HCT116 (cell line): Measurements from ENCODE around the gene TACO1. TPM values are rescaled to one million over a fixed set of nuclear protein-coding genes. Genes with fewer than 3 reads are reported as not detected.

Source experiments
- ATAC-seq: fragments of 200-7000 bp; cut with Tn5 transposase; 2 replicates; pipeline ENCODE4 v1.9.1; 2020; ENCODE audit warnings: mild to moderate bottlenecking, moderate library complexity
- BruUV-seq: library from RNA; stranded (reverse); fragments of 400-500 nt; replicated peaks from 2 replicates; lab custom pipeline; 2021; lab: Mats Ljungman, UMichigan
- CTCF ChIA-PET: fragments of 300-600 bp; sonication (Branson Sonifier 250); formaldehyde crosslinking; loops from one replicate; lab custom pipeline; 2021; ENCODE audit warnings: antibody characterized with exemption; lab: Charles Lee
- POLR2A ChIA-PET: fragments of 300-600, 350-600 bp; sonication (Branson Sonifier 250); formaldehyde crosslinking; loops from one replicate; lab custom pipeline; 2021; ENCODE audit warnings: antibody characterized with exemption; lab: Charles Lee
- RAD21 ChIA-PET, 2 experiments: fragments of 300-600 bp; sonication (Branson Sonifier 250); formaldehyde crosslinking; loops; one replicate each; lab custom pipeline; 2023; ENCODE audit warnings: low total read pairs in 2 of 2; ENCODE audit not compliant: uncharacterized antibody in 2 of 2, unreplicated experiment in 2 of 2, low non-redundant PET in 1 of 2; lab: Charles Lee
- DNase-seq: peaks from one replicate; pipeline ENCODE4 v3.0.0-alpha.2; 2010; ENCODE audit warnings: low read depth, low spot score
- H2AFZ ChIP-seq: fragments of 200-600 bp; shearing (Covaris generic), sonication (generic); 2 replicates; pipeline ENCODE4 v1.6.1; 2017; ENCODE audit warnings: low read depth, mixed run types, mixed read lengths, antibody characterized with exemption, low read length; ENCODE audit not compliant: poor library complexity, severe bottlenecking
- H3K27ac ChIP-seq: 2 replicates; pipeline ENCODE4 v1.5.1; 2012; ENCODE audit warnings: low read depth, low read length
- H3K27me3 ChIP-seq: fragments of 200-600 bp; sonication (generic); 2 replicates; pipeline ENCODE4 v1.6.1; 2016; ENCODE audit warnings: mixed run types, low read length, mixed read lengths; ENCODE audit not compliant: insufficient read depth
- H3K36me3 ChIP-seq, 2 experiments: fragments of 200-500 bp in 1 of 2; fragments of 200-600 bp in 1 of 2; sonication (Bioruptor generic) in 1 of 2; sonication (generic) in 1 of 2; 2 replicates each; pipeline versions ENCODE4 v1.5.1 to v1.6.1; 2014 to 2016; ENCODE audit warnings: low read length in 2 of 2, inconsistent platforms in 1 of 2, mixed read lengths in 1 of 2, mixed run types in 1 of 2; ENCODE audit not compliant: insufficient read depth in 2 of 2, control insufficient read depth in 1 of 2
- H3K4me1 ChIP-seq, 2 experiments: fragments of 200-600 bp in 1 of 2; sonication (generic) in 1 of 2; 2 replicates each; pipeline versions ENCODE4 v1.5.1 to v1.6.1; 2012 to 2017; ENCODE audit warnings: low read length in 2 of 2, inconsistent platforms in 1 of 2, mild to moderate bottlenecking in 1 of 2, mixed read lengths in 1 of 2, mixed run types in 1 of 2, moderate library complexity in 1 of 2; ENCODE audit not compliant: insufficient read depth in 2 of 2, control insufficient read depth in 1 of 2
- H3K4me2 ChIP-seq: fragments of 200-600 bp; sonication (generic); 2 replicates; pipeline ENCODE4 v1.6.1; 2017; ENCODE audit warnings: mixed run types, low read length, mixed read lengths
- H3K4me3 ChIP-seq, 2 experiments: fragments of 200-600 bp in 1 of 2; sonication (generic) in 1 of 2; replicated peaks in 1 of 2; 2 replicates each; pipeline ENCODE4 v1.5.1; 2011 to 2016; ENCODE audit warnings: low read length in 2 of 2, control low read depth in 1 of 2, low read depth in 1 of 2, mild to moderate bottlenecking in 1 of 2, mixed read lengths in 1 of 2, mixed run types in 1 of 2
- H3K79me2 ChIP-seq: fragments of 200-600 bp; sonication (generic); 2 replicates; pipeline ENCODE4 v1.6.1; 2017; ENCODE audit warnings: mild to moderate bottlenecking, mixed run types, low read length, moderate library complexity, mixed read lengths; ENCODE audit not compliant: insufficient read depth
- H3K9ac ChIP-seq: fragments of 200-600 bp; sonication (generic); 2 replicates; pipeline ENCODE4 v1.6.1; 2016; ENCODE audit warnings: low read length, mixed read lengths
- H3K9me2 ChIP-seq: fragments of 200-600 bp; sonication (generic), shearing (Covaris generic); 2 replicates; pipeline ENCODE4 v1.6.1; 2017; ENCODE audit warnings: mixed run types, mild to moderate bottlenecking, moderate library complexity; ENCODE audit not compliant: insufficient read depth
- H3K9me3 ChIP-seq, 2 experiments: fragments of 200-500 bp in 1 of 2; fragments of 200-600 bp in 1 of 2; sonication (Bioruptor generic) in 1 of 2; sonication (generic) in 1 of 2; 2 replicates each; pipeline ENCODE4 v1.6.1; 2014 to 2017; ENCODE audit warnings: low read length in 2 of 2, mixed read lengths in 2 of 2, inconsistent platforms in 1 of 2, low read depth in 1 of 2, mild to moderate bottlenecking in 1 of 2, mixed run types in 1 of 2, moderate library complexity in 1 of 2; ENCODE audit not compliant: control insufficient read depth in 1 of 2, insufficient read depth in 1 of 2
- H4K20me1 ChIP-seq: fragments of 200-600 bp; sonication (generic), shearing (Covaris generic); 2 replicates; pipeline ENCODE4 v1.6.1; 2017; ENCODE audit warnings: mixed run types, mild to moderate bottlenecking, moderate library complexity; ENCODE audit not compliant: insufficient read depth
- CBX3 ChIP-seq: IDR thresholded peaks from 2 replicates; pipeline ENCODE4 v1.6.1; 2012; ENCODE audit warnings: low read depth
- CEBPB ChIP-seq: IDR thresholded peaks from 2 replicates; pipeline ENCODE4 v1.6.1; 2012; ENCODE audit warnings: low read depth
- EGR1 ChIP-seq: IDR thresholded peaks from 2 replicates; pipeline ENCODE4 v1.6.1; 2012; ENCODE audit warnings: low read depth
- ELF1 ChIP-seq: IDR thresholded peaks from 2 replicates; pipeline ENCODE4 v1.6.1; 2012; ENCODE audit warnings: low read depth, borderline replicate concordance
- EZH2 ChIP-seq: fragments of 200-600 bp; sonication (generic); IDR thresholded peaks from 2 replicates; pipeline ENCODE4 v1.6.1; 2017; ENCODE audit warnings: antibody characterized with exemption, mixed run types
- EZH2phosphoT487 ChIP-seq: fragments of 200-600 bp; IDR thresholded peaks from 2 replicates; pipeline ENCODE4 v1.6.1; 2018; ENCODE audit warnings: antibody characterized with exemption, borderline replicate concordance
- FOSL1 ChIP-seq: IDR thresholded peaks from 2 replicates; pipeline ENCODE4 v1.6.1; 2012; ENCODE audit warnings: low read depth
- JUND ChIP-seq: IDR thresholded peaks from 2 replicates; pipeline ENCODE4 v1.6.1; 2012
- POLR2A ChIP-seq: IDR thresholded peaks from 2 replicates; pipeline ENCODE4 v1.7.0; 2011; ENCODE audit warnings: borderline replicate concordance; ENCODE audit not compliant: insufficient read depth, insufficient read length; ENCODE audit errors: extremely low read depth
- POLR2AphosphoS5 ChIP-seq: IDR thresholded peaks from 2 replicates; pipeline ENCODE4 v1.6.1; 2011; ENCODE audit warnings: mild to moderate bottlenecking, low read depth, low read length, moderate library complexity
- RAD21 ChIP-seq: IDR thresholded peaks from 2 replicates; pipeline ENCODE4 v1.6.1; 2012; ENCODE audit warnings: low read depth, mild to moderate bottlenecking
- SIN3A ChIP-seq: IDR thresholded peaks from 2 replicates; pipeline ENCODE4 v1.6.1; 2012; ENCODE audit warnings: low read depth
- TCF7L2 ChIP-seq: IDR thresholded peaks from 2 replicates; pipeline ENCODE4 v1.7.0; 2011; ENCODE audit warnings: borderline replicate concordance, inconsistent platforms; ENCODE audit not compliant: insufficient read depth, insufficient read length; ENCODE audit errors: extremely low read depth
- YY1 ChIP-seq: IDR thresholded peaks from 2 replicates; pipeline ENCODE4 v1.6.1; 2011; ENCODE audit warnings: low read length, low read depth, moderate library complexity, mild to moderate bottlenecking; ENCODE audit not compliant: insufficient replicate concordance; ENCODE audit errors: extremely low read depth
- ZNF274 ChIP-seq: fragments of 200-500 bp; sonication (Bioruptor generic); IDR thresholded peaks from 2 replicates; pipeline ENCODE4 v1.6.1; 2014; ENCODE audit warnings: mild to moderate bottlenecking, low read depth, low read length, inconsistent platforms
- intact Hi-C: fragments of 100-400 bp; cut with micrococcal nuclease; formaldehyde crosslinking; loops from 2 replicates; pipeline ENCODE4 v1.10.0; 2022
- total RNA-seq: library from RNA; stranded (reverse); gene quantifications from one replicate; pipeline ENCODE4 v1.2.1, GENCODE V29; 2021; ENCODE audit not compliant: unreplicated experiment
- TF ChIP-seq, protein P1 (sequence below), 3 experiments: fragments of 200-600 bp in 1 of 3; sonication (generic) in 1 of 3; IDR thresholded peaks in 2 of 3; conservative IDR thresholded peaks in 1 of 3; 2 replicates each; pipeline ENCODE4 v1.5.1; 2012 to 2017; ENCODE audit warnings: low read depth in 2 of 3, low read length in 2 of 3, antibody characterized with exemption in 1 of 3, borderline replicate concordance in 1 of 3, control low read depth in 1 of 3, mild to moderate bottlenecking in 1 of 3, mixed read lengths in 1 of 3, mixed run types in 1 of 3, moderate library complexity in 1 of 3; ENCODE audit not compliant: insufficient read depth in 1 of 3
- TF ChIP-seq, protein P2 (sequence below): IDR thresholded peaks from 2 replicates; pipeline ENCODE4 v1.6.1; 2011; ENCODE audit warnings: mild to moderate bottlenecking, low read length, moderate library complexity; ENCODE audit not compliant: insufficient replicate concordance; ENCODE audit errors: extremely low read depth
- TF ChIP-seq, protein P3 (sequence below): IDR thresholded peaks from 2 replicates; pipeline ENCODE4 v1.6.1; 2012
- TF ChIP-seq, protein P4 (sequence below): IDR thresholded peaks from 2 replicates; pipeline ENCODE4 v1.6.1; 2012

The TACO1 gene
- total RNA-seq, 1 experiment from 2014 or later = 39.6 TPM

DNA sequence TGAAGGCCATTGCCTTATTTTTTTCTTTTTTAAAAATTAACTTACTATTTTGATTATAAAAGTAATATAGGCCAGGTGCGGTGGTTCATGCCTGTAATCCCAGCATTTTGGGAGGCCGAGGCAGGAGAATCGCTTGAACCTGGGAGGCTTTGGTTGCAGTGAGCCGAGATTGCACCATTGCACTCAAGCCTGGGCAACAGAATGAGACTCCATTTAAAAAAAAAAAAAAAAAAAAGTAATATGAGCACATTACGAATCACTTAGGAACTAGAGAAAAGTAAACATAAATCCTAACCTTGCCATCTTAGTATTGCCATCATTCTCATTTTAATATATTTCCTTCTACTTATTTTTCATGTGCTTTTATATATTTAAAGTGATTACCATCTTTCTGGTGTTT lies 12.9 kb upstream of the TACO1 start:
- Histone ChIP-seq H3K9me3 (no peaks in the 10 kb centered on the region), H3K4me1 (no peaks in the 10 kb centered on the region), H3K36me3 (peaks cover 39 to 70% of the 10 kb centered on the region in 2 experiments), H3K27ac (no peak overlapping the region), H4K20me1 (no peaks in the 10 kb centered on the region), H3K4me3 (no peak overlapping the region), H3K9ac (no peak overlapping the region), H3K27me3 (no peaks in the 10 kb centered on the region), H3K4me2 (no peak overlapping the region), H3K79me2 (no peaks in the 10 kb centered on the region; the same call in 1 of the 2 replicates), H2AFZ (no peak overlapping the region), H3K9me2 (no peaks in the 10 kb centered on the region)
- DNase-seq (no peak), ATAC-seq (no peak)
- BruUV-seq = no TSS peak
- POLR2A ChIA-PET = no interaction called here
- intact Hi-C loops = no loop called here
- TF ChIP-seq ZNF274 = no peak
- no peak for TF ChIP-seq POLR2A
- no peak for TF ChIP-seq CEBPB
- TF ChIP-seq EZH2 = no peak
- TF ChIP-seq, protein P1, sequence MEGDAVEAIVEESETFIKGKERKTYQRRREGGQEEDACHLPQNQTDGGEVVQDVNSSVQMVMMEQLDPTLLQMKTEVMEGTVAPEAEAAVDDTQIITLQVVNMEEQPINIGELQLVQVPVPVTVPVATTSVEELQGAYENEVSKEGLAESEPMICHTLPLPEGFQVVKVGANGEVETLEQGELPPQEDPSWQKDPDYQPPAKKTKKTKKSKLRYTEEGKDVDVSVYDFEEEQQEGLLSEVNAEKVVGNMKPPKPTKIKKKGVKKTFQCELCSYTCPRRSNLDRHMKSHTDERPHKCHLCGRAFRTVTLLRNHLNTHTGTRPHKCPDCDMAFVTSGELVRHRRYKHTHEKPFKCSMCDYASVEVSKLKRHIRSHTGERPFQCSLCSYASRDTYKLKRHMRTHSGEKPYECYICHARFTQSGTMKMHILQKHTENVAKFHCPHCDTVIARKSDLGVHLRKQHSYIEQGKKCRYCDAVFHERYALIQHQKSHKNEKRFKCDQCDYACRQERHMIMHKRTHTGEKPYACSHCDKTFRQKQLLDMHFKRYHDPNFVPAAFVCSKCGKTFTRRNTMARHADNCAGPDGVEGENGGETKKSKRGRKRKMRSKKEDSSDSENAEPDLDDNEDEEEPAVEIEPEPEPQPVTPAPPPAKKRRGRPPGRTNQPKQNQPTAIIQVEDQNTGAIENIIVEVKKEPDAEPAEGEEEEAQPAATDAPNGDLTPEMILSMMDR (IDR thresholded peaks at IDR 0.05 in 2 of 3, conservative IDR thresholded peaks at IDR 0.05 in 1 of 3; ENCODE audit: borderline replicate concordance in 1 of 3, insufficient read depth in 1 of 3, low read depth in 2 of 3, low read length in 2 of 3) = no peak
- TF ChIP-seq SIN3A = no peak
- no peak for TF ChIP-seq JUND
- no peak for TF ChIP-seq CBX3
- TF ChIP-seq EGR1 = no peak
- no peak for TF ChIP-seq POLR2AphosphoS5
- no peak for TF ChIP-seq FOSL1
- TF ChIP-seq, protein P2, sequence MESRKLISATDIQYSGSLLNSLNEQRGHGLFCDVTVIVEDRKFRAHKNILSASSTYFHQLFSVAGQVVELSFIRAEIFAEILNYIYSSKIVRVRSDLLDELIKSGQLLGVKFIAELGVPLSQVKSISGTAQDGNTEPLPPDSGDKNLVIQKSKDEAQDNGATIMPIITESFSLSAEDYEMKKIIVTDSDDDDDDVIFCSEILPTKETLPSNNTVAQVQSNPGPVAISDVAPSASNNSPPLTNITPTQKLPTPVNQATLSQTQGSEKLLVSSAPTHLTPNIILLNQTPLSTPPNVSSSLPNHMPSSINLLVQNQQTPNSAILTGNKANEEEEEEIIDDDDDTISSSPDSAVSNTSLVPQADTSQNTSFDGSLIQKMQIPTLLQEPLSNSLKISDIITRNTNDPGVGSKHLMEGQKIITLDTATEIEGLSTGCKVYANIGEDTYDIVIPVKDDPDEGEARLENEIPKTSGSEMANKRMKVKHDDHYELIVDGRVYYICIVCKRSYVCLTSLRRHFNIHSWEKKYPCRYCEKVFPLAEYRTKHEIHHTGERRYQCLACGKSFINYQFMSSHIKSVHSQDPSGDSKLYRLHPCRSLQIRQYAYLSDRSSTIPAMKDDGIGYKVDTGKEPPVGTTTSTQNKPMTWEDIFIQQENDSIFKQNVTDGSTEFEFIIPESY = no peak
- TF ChIP-seq ELF1 = no peak
- no peak for TF ChIP-seq TCF7L2
- no peak for TF ChIP-seq YY1
- TF ChIP-seq EZH2phosphoT487 = no peak
- TF ChIP-seq, protein P3, sequence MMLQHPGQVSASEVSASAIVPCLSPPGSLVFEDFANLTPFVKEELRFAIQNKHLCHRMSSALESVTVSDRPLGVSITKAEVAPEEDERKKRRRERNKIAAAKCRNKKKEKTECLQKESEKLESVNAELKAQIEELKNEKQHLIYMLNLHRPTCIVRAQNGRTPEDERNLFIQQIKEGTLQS = no peak
- no peak for TF ChIP-seq RAD21
- TF ChIP-seq, protein P4, sequence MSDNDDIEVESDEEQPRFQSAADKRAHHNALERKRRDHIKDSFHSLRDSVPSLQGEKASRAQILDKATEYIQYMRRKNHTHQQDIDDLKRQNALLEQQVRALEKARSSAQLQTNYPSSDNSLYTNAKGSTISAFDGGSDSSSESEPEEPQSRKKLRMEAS = no peak
- RAD21 ChIA-PET = no interaction called here
- CTCF ChIA-PET = no interaction called here
